Forelimb muscle (tissue), 1 donor: Measurements from ENCODE around the gene RPL15. TPM values are rescaled to one million over a fixed set of nuclear protein-coding genes. Genes with fewer than 3 reads are reported as not detected.
"Not testable (repeated sequence)": the region's sequence is repeated elsewhere in the genome, so short reads cannot be mapped to it uniquely, and the experiment has no call there.

ENCODE experiments used
- DNase-seq: peaks from one replicate; pipeline ENCODE4 v3.0.0-alpha.2; 2013; ENCODE audit warnings: low read depth
- polyA plus RNA-seq: library from polyadenylated mRNA; unstranded; fragments of 120-200 nt; gene quantifications from one replicate; pipeline ENCODE4 v1.2.1, GENCODE V29; 2013; ENCODE audit not compliant: insufficient read length

RPL15 gene
- polyA plus RNA-seq, 1 donor = 2,583 TPM

GRCh38 chr3:23889386-23889785 is 27.5 kb upstream of the RPL15 start:
- no peak for DNase-seq

- DNase-seq = no peak
These were observed 27.0 kb upstream of the RPL15 start for GRCh38 chr3:23889950-23890349.

GRCh38 chr3:23894254-23895061 is 22.5 kb upstream of the RPL15 start:
- no peak for DNase-seq

- no peak for DNase-seq
These were observed 21.8 kb upstream of the RPL15 start for GRCh38 chr3:23895181-23895580.

- no peak for DNase-seq
These were observed 16.2 kb upstream of the RPL15 start for GRCh38 chr3:23900744-23901143.

GRCh38 chr3:23904545-23904944 is 12.4 kb upstream of the RPL15 start:
- DNase-seq = no peak

- DNase-seq = no peak
These were observed 7.6 kb upstream of the RPL15 start for GRCh38 chr3:23909341-23909740.

GRCh38 chr3:23911397-23911796 is 5.5 kb upstream of the RPL15 start:
- DNase-seq = no peak

GRCh38 chr3:23912335-23912734 is 4.6 kb upstream of the RPL15 start:
- DNase-seq = not testable (repeated sequence)

GRCh38 chr3:23913182-23913581 is 3.8 kb upstream of the RPL15 start:
- DNase-seq = no peak

GRCh38 chr3:23913873-23914743 is 2.8 kb upstream of the RPL15 start:
- no peak for DNase-seq

- DNase-seq = no peak
These were observed 1.3 kb upstream of the RPL15 start for GRCh38 chr3:23915537-23916108.

GRCh38 chr3:23916152-23916885 is 613 bp upstream of the RPL15 start:
- no peak for DNase-seq

GRCh38 chr3:23917679-23918303 is 859 bp downstream of the RPL15 start:
- DNase-seq = not testable (repeated sequence)

- not testable (repeated sequence) for DNase-seq
These were observed 1.4 kb downstream of the RPL15 start for GRCh38 chr3:23918331-23918730.

GRCh38 chr3:23919628-23920027 is 2.7 kb downstream of the RPL15 start:
- no peak for DNase-seq

- DNase-seq = no peak
These were observed 3.3 kb downstream of the RPL15 start for GRCh38 chr3:23920151-23920655.

GRCh38 chr3:23921052-23921511 is 4.2 kb downstream of the RPL15 start:
- DNase-seq = no peak

- no peak for DNase-seq
These were observed 6.9 kb downstream of the RPL15 start for GRCh38 chr3:23923786-23924185.

- DNase-seq = no peak
These were observed 9.3 kb downstream of the RPL15 start for GRCh38 chr3:23926246-23926645.

- DNase-seq = no peak
These were observed 9.8 kb downstream of the RPL15 start for GRCh38 chr3:23926736-23927135.
